Retina (tissue), 1 donor: ENCODE measurements around the gene OR6C70.
"Not testable (repeated sequence)": the region's sequence is repeated elsewhere in the genome, so short reads cannot be mapped to it uniquely, and the experiment has no call there.

ENCODE experiments used
- DNase-seq: peaks from one replicate; pipeline ENCODE4 v3.0.0-alpha.2; 2016

OR6C70 gene

GRCh38 chr12:55470088-55470829 is at the start of gene OR6C70:
OR6C70 (minus strand) TSS chr12:55470138; CDS start chr12:55470138, 0 bp downstream.
- no peak for DNase-seq

GRCh38 chr12:55516391-55516790 is 46.5 kb upstream of the OR6C70 start:
- DNase-seq = no peak

GRCh38 chr12:55515696-55516095 is 45.8 kb upstream of the OR6C70 start:
- DNase-seq = no peak

DNA sequence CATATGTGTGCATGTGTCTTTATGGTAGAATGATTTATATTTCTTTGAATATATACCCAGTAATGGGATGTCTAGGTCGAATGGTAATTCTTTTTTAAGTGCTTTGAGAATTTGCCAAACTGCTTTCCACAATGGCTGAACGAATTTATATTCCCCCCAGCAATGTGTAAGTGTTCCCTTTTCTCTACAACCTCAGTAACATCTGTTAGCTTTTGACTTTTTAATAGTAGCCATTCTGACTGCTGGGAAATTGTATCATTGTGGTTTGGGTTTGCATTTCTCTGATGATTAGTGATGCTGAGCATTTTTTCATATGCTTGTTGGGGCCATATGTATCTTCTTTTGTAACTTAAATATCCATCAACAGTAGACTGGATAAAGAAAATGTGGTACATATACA is 31.7 kb upstream of the OR6C70 start:
- no peak for DNase-seq

DNA sequence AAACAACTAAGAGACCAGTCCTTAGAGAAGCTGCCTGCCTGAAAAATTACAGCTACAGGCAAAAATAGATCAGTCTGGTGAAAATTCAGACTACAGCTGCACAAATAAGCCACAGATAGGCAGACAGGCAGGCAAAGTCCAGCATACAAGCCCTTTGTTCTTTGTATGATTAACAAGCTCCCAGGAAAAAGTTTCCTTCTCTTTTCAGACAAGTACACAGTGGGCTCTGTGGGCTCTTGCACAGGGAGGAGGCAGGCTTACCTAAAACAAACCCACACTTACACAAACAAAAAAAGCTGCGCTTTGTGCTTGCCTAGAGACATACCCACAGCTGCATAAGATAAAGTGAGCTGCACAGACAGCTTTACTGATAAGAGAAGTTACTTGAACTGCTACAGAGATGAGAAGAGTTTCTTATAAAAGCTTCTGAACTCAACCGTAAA is 29.9 kb upstream of the OR6C70 start:
- DNase-seq = peak; percentile 5

DNA sequence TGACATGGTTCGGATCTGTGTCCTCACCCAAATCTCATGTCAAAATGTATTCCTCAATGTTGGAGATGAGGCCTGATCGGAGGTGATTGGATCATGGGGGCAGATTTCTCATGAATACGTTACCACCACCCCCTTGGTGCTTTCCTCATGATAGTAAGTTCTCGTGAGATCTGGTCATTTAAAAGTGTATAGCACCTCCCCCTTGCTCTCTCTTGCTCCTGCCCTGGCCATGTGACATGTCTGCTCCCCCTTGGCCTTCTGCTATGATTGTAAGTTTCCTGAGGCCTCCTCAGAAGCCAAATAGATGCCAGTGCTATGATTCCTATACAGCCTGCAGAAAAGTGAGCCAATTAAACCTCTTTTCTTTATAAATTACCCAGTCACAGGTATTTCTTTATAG is 29.3 kb upstream of the OR6C70 start:
- no peak for DNase-seq

GRCh38 chr12:55495490-55495889 is 25.6 kb upstream of the OR6C70 start:
- DNase-seq = no peak

- no peak for DNase-seq
Observed at GRCh38 chr12:55492078-55492477, 22.1 kb upstream of the OR6C70 start, which contains the start of gene OR6C68. OR6C68 (plus strand) TSS chr12:55492378; CDS start chr12:55492378, 0 bp downstream.

- not testable (repeated sequence) for DNase-seq
Observed at GRCh38 chr12:55484284-55484683, 14.3 kb upstream of the OR6C70 start.

GRCh38 chr12:55479136-55479535 is 9.2 kb upstream of the OR6C70 start:
- not testable (repeated sequence) for DNase-seq

- no peak for DNase-seq
Observed at GRCh38 chr12:55472264-55472663, 2.3 kb upstream of the OR6C70 start.

DNA sequence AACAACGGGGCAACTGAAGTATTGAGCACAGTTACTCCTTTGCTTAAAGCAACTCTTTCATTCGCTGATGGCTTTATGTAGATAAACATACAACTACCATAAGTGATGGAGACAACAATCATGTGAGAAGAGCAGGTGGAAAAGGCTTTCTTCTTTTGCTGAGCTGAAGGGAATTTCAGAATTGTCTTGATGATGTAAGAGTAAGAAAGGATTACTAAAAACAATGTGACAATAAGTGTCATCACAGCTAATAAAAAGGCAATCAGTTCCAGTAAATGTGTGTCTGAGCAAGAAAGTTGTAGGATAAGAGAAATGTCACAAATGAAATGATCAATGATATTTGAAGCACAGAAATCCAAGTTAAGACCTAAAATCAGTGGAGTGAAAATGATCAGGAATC is 647 bp downstream of the OR6C70 start:
- DNase-seq = no peak

DNA sequence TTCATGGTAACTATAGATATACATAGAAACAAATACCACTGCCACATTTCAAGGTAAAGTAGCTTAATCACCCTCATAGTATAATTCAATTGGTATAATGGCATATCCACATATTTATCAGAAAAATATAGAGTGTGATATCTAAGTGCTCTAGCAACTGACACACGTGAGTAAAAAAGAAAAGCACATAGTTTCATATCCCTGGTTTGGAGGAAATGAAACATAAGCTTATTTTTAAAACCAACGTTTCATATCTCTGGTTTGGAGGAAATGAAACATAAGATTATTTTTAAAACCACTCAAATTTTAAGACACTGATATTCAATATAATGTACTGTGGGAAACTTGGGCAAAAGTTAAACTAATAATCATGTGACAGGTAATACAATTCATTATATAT is 2.1 kb downstream of the OR6C70 start:
- no peak for DNase-seq

GRCh38 chr12:55464926-55465325 is 5.0 kb downstream of the OR6C70 start:
- not testable (repeated sequence) for DNase-seq

DNA sequence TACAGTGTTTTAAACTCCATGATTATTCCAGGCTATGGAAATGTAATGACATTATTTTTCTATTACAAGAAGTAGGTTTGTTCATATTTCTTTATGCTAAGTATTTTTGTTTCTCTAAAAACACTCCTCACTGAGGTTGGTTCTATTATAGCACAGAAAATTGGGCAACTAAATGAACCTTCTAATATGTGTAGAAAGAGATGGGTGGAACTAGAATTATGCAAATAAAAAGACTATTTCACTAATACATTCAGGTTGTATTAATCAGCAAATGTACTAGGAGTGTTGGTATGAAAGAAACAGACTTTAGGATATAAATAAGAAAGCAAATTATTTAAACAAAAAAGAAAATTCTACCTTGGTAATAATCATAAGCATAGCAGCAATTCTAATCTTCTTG is 21.1 kb downstream of the OR6C70 start:
- DNase-seq = no peak

GRCh38 chr12:55446326-55446725 is 23.6 kb downstream of the OR6C70 start:
- no peak for DNase-seq

- DNase-seq = no peak
Observed at GRCh38 chr12:55445357-55445756, 24.6 kb downstream of the OR6C70 start.

- no peak for DNase-seq
Observed at GRCh38 chr12:55443776-55444175, 26.2 kb downstream of the OR6C70 start, which contains the start of gene OR6C2. OR6C2 (plus strand) TSS chr12:55444076; CDS start chr12:55452214, 8,138 bp downstream.

GRCh38 chr12:55441233-55441632 is 28.7 kb downstream of the OR6C70 start:
- DNase-seq = not testable (repeated sequence)

GRCh38 chr12:55428331-55429243 is 41.4 kb downstream of the OR6C70 start:
- DNase-seq = no peak

GRCh38 chr12:55425954-55426353 is 44.0 kb downstream of the OR6C70 start, which contains the start of gene OR6C76:
OR6C76 (plus strand) TSS chr12:55426254; CDS start chr12:55426254, 0 bp downstream.
- DNase-seq = no peak

DNA sequence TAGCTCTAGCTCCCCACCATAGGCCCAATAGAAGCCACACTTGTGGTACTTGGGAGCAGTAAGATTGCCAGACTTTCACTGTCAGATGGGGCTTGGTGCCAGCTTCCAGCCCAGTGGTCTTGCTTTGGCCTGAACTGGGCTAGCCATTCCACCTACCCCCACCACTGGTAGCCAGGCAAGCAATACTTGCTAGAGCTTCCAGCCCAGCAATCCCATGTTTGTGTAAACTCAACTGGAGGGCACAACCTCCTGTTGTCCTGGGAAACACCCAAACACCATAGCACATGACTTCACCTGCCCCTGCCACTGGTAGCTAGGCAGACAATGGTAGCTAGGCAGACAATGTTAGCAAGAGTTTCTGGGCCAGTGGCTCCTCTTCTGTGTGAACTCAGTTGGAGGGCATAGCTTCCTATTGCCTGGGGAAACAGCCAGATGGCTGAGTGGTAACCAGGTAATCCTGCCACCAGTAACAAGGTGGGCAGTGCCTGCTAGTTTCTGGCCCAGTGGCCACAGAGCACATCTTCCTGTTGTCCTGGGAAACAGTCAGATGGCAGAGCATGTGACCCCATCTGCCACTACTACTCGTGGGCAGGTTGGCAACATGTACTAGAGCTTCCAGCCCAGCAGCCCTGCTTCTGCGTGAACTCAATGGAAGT is 49.5 kb downstream of the OR6C70 start:
- no peak for DNase-seq
